H1 (cell line): ENCODE results near the gene TACC2. TPM values are rescaled to one million over a fixed set of nuclear protein-coding genes. Genes with fewer than 3 reads are reported as not detected.

Source experiments
- ASH2L ChIP-seq: fragments of 200-600, 300-600 bp; sonication (generic); IDR thresholded peaks from one replicate; pipeline ENCODE4 v1.7.1; 2017; ENCODE audit warnings: low read length
- KDM5A ChIP-seq: fragments of 200-600 bp; IDR thresholded peaks from 2 replicates; pipeline ENCODE4 v1.7.1; 2012; ENCODE audit warnings: mild to moderate bottlenecking, low read length, inconsistent platforms, mixed read lengths
- RNF2 ChIP-seq: fragments of 200-900, 300-1000 bp; sonication (generic); IDR thresholded peaks from 2 replicates; pipeline ENCODE4 v1.7.1; 2016; ENCODE audit warnings: borderline replicate concordance, low read depth, mild to moderate bottlenecking, antibody characterized with exemption, low read length; ENCODE audit not compliant: poor library complexity, severe bottlenecking; ENCODE audit errors: missing control alignments
- polyA plus RNA-seq, 7 experiments: library from polyadenylated mRNA; depleted of rRNA in 3 of 7; stranded (reverse) in 5 of 7; unstranded in 2 of 7; fragments of >200 nt in 5 of 7; fragments of 200-250 nt in 2 of 7; gene quantifications; 1 replicate in 5 of 7; 2 replicates in 1 of 7; 4 replicates in 1 of 7; pipeline versions ENCODE4 v1.2.1 to v1.2.3, GENCODE V29; 2011 to 2013; ENCODE audit warnings: missing spikeins in 2 of 7, mixed read lengths in 2 of 7
- total RNA-seq: library from RNA; stranded (reverse); fragmentation: NEBNext Ultra II Directional; extraction: Animal tissue kit (Norgen Biotek cat#: 25700); gene quantifications from 2 replicates; pipeline ENCODE4 v1.2.1, GENCODE V29; 2021
- TF ChIP-seq, protein P1 (sequence below): IDR thresholded peaks from 2 replicates; pipeline ENCODE4 v1.6.1; 2012; ENCODE audit warnings: inconsistent platforms

Gene TACC2
- total and polyA plus RNA-seq, 2 of the 8 experiments (the other 6 are each of a cell fraction or from before 2014, with no cell fraction given), result 21.2 to 46.6 TPM

DNA sequence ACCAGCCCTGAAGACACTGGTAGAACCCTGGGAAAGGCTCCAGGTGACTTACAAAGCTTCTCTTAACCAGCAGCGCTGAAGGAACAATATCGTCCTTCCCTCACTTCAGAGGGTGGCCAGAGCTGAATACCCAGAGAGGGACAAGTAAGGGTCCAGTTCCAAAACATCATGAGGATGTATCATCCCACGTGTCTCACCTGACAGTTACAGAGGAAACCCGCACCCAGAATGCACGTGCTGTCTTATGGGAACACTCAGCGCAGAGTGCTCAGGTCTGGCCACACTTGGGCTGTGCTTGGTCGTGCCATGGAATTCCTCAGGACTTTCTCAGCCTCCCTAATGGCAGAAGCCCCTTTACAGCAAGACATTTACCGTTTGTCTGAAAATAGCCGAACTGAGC is 235.2 kb downstream of the TACC2 start (continued):
- TF ChIP-seq RNF2 (no peak), KDM5A (no peak), ASH2L (no peak)
- TF ChIP-seq, protein P1, sequence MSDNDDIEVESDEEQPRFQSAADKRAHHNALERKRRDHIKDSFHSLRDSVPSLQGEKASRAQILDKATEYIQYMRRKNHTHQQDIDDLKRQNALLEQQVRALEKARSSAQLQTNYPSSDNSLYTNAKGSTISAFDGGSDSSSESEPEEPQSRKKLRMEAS, result no peak
